ENCODE data around the gene NAB2. TPM values are rescaled to one million over a fixed set of nuclear protein-coding genes. Genes with fewer than 3 reads are reported as not detected.
"Not testable (repeated sequence)": the region's sequence is repeated elsewhere in the genome, so short reads cannot be mapped to it uniquely, and the experiment has no call there.

Gene NAB2
- polyA plus RNA-seq, 12 donors: 22.3 to 59.0 (median 28.5) TPM; not detected in 1

GRCh38 chr12:57058454-57058853 lies 30.5 kb upstream of the NAB2 start:
- no peak for DNase-seq

DNA sequence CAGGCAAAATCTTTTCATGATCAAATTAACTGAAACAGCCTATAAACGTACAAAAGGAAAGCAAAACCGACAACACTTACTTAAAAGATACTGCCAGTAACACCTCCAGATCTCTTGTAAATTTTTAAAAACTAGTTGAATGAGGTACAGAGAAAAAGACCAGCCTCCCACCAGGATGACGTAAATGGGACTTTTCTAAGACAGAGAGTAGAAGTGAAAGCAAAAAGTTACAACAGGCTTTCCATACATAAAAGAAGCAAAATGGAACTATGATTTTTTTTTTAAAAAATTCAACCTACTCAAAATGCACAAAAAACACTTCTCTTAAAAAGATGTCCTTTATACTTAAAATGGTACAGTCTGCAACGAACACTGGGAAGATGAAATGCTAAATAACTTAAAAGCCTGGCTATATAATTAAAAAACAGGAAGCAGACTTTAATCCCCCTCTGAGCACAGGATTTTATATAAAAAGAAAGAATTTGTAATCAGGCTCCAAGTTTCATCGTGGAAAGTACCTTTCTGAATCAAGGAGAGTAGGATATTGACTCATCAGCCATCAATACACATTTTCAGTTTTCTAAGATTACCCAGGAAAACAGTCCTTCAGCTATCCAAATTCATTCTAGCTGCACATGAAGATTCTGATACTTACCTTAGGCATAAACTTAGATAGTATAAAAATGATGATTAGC lies 24.8 kb upstream of the NAB2 start:
- DNase-seq: no peak

GRCh38 chr12:57066245-57066644 lies 22.7 kb upstream of the NAB2 start:
- DNase-seq: no peak

- peak; percentile 78 for DNase-seq
Measured at GRCh38 chr12:57069523-57069922, 19.4 kb upstream of the NAB2 start.

DNA sequence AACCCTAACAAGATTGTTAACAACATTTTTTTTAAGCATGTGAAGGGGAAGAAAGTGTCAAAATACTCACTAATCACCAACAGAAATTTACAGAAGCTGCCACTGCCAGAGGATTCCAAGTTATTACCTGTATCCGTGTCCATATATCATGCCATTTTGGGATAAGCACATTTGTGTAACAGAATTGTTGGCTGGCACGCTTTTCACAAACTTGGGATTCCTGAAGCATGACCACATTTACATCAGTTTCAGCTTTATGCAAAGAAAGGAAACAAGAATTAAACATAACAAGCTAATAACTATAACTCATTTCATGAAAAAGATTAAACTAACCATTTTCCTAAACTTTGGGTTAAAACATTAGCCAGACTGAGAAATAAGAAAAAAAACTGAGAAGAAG lies 16.3 kb upstream of the NAB2 start:
- DNase-seq: no peak

- DNase-seq: not testable (repeated sequence)
Measured at GRCh38 chr12:57073566-57074450, 15.1 kb upstream of the NAB2 start.

DNA sequence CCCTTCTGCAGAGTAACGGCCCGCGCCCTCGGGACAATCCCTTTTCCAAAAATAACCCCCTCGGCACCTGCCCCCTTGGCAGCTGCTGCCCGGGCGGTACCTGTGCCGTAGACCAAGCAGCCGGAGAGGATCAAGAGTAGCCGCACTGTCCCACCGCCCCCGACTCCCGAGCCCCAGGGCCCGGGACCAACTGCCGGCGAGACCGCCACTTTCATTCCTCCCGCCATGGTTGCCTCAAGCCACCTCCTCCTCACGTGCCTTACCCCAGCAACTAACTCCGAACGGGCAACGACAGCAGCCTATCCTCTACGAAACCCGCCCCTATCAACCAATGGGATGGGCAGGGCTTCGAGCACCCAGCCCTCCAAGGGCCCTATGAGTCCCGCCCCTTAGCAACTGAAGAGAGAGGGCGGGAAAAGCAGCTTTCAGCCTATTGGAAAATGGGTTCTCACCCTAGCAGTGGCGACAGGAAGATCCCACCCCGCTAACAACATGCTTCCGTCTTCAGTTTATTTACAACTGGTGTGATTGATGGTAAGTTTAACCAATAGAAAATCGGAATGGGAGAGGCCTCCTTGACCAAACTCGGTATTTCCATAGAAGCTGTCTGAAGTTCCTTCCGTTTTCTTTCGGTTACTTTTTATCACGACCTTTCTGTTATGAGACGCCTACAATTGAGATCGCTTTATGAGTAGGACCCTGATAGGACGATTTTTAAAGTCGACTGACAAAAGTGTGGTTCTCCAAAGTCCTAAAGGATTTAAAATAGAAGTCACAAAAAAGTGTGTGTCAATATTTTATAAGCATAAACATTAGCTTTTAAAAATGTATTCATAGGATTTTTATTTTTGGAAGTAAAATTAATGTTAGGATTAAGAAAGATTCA lies 10.2 kb upstream of the NAB2 start, which contains the start of gene NEMP1:
TSS of gene NEMP1 (minus strand) at position 273 of the 886 bp plus-strand sequence. CDS start at position 227, 46 bp downstream.
- DNase-seq: peak; percentile 99

DNA sequence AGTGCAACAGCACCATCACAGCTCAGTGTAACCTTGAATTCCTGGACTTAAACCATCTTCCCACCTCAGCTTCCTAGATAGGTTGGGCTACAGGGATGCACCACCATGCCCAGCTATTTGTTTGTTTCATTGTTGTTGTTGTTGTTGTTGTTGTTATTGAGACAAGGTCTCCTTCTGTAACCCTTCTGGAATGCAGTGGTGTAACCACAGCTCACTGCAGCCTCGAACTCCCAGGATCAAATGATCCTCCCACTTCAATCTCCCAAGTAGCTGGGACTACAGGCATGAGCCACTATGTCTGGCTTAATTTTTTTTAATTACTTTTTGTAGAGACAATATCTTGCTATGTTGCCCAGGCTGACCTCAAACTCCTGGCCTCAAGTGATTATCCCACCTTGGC lies 9.1 kb upstream of the NAB2 start:
- no peak for DNase-seq

GRCh38 chr12:57080855-57081254 lies 8.1 kb upstream of the NAB2 start:
- no peak for DNase-seq

- peak; percentile 81 for DNase-seq
Measured at GRCh38 chr12:57085999-57086492, 2.9 kb upstream of the NAB2 start.

DNA sequence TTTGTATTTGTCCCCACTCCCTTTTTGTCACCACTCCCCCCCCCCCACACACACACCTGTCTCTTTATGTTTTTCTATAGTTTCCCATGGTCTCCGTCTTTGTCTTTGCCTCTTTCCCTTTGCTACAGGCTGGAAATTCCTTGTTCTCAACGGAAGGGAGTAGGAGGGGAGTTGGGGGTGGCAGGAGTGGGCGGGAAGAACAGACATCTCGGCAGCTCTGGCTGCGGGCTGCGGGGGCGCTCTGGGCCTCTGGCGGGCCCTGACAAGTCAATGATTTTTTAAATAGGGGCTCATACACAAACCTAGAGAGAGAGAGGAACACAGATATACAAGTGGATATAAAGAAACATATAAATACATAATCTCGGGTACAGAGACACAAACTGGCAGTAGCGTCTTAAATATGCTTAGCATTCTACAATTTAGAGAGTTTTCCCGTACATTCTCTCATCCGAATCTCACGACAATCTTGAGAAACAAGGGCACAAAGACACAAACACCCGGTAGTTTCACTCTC lies 2.4 kb upstream of the NAB2 start:
- DNase-seq: peak; percentile 71

- peak; percentile 86 for DNase-seq
Measured at GRCh38 chr12:57087010-57087690, 1.8 kb upstream of the NAB2 start.

- peak; percentile 92 for DNase-seq
Measured at GRCh38 chr12:57087691-57088353, 1.1 kb upstream of the NAB2 start.

DNA sequence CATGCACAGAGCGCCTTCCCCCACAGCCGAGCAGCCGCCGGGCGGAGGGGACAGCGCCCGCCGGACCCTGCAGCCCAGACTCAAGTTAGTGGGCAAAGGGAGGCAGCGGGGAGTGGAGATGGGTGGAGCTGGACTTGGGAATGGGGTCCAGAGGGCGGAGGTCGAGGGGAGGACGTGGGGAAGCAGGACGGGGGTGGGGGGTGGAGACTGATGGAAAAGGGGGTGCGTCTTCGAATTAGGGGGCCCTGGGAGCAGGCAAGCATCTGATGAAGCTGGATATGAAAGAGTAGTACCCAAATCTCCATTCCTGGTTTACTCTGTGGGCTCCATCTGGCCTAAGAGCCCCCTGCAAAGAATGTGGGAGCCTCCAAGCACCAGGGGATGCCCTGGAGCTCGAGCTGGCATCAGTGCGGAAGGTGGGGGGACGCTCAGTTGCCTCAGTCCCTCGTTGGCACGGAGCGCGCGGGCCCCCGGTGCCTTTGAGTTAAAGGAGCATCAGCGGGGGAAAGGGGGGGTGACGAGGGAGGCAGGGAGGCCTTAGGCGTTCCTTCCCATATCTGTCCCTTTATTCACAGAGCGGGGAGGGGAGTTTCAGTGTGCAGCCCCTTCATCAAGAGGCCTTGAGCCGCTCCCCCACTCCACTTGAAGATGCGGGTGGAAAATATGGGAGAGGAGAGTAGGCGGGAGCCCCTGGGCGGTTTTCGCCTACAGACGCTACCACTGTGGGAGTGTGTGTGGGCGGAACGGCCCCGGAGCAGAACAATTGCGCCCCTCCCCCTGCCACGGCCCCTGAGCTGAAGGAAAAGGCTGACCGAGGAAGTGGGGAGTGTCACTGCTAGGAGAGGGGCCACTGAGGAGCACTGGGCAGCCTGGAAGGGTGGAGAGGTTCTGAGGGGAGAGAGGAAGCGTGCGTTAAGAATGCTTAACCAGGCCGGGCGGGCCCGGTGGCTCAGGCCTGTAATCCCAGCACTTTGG lies 644 bp downstream of the NAB2 start:
- DNase-seq: peak; percentile 76

- no peak for DNase-seq
Measured at GRCh38 chr12:57090490-57090889, 1.6 kb downstream of the NAB2 start.

- no peak for DNase-seq
Measured at GRCh38 chr12:57090924-57091637, 2.2 kb downstream of the NAB2 start.

DNA sequence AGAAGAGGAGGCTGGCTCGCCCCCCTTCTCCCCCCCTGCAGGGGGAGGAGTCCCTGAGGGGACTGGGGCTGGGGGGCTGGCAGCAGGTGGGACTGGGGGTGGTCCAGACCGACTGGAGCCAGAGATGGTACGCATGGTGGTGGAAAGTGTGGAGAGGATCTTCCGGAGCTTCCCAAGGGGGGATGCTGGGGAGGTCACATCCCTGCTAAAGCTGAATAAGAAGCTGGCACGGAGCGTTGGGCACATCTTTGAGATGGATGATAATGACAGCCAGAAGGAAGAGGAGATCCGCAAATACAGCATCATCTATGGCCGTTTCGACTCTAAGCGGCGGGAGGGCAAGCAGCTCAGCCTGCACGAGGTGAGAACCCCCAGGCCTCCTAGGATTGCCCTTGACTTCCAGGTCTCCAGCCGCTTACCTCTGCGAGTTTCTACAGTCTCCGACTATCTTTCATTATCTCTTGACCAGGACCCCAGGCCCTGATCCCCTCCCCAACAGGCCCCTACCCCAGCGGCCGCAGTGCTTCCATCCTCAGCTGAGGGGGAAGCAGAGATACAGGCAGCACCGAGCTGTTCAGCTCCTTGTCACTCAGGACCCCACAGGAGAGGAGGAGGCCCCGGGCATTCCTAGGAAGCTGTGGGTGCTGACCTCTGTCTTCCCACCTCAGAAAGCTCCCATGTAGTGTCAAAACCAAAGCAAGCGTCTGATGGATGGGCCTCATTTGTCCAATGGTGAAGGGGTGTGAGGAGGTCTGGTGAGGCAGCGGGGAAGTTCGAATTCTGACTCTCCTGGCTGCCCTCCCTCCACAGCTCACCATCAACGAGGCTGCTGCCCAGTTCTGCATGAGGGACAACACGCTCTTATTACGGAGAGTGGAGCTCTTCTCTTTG lies 3.0 kb downstream of the NAB2 start:
- DNase-seq: no peak

Data from muscle of arm (tissue), 12 donors.